ENCODE measurements around the gene RTN1.

DNA sequence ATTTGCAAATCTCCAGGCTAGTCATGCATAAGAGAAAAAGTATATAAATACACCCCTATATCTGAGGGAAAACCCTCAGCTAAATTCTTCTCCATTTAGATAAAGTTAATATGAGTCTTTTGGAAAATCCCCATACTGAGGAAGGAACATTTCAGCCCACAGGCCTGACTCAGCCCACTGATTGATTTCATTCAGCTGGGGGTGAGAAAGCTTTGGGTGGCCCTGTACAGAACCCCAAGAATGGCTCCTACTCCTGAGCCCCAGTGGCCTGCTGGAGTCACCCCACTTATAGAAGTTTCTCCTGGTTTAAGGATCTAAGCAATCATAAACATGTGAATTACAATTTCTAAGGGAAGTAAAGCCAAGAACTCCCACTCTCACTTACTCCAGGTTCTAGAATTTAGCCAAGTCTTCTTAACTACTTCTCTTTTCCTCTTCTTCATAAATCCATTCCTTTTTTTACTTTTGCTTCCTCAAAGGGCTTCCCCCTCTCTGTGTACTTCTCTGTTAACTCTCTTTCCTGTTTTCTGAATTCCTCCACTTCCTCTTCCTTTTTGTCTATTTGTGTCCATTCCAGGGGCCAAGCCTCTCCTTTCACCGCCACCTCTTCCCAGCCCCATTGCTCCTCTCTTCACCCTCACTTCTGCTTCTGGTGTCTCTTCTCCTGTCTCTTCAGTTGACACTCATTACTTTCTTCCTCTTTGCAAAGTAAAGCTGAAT is 21.0 kb downstream of the RTN1 start:
- TF ChIP-seq, protein P1, sequence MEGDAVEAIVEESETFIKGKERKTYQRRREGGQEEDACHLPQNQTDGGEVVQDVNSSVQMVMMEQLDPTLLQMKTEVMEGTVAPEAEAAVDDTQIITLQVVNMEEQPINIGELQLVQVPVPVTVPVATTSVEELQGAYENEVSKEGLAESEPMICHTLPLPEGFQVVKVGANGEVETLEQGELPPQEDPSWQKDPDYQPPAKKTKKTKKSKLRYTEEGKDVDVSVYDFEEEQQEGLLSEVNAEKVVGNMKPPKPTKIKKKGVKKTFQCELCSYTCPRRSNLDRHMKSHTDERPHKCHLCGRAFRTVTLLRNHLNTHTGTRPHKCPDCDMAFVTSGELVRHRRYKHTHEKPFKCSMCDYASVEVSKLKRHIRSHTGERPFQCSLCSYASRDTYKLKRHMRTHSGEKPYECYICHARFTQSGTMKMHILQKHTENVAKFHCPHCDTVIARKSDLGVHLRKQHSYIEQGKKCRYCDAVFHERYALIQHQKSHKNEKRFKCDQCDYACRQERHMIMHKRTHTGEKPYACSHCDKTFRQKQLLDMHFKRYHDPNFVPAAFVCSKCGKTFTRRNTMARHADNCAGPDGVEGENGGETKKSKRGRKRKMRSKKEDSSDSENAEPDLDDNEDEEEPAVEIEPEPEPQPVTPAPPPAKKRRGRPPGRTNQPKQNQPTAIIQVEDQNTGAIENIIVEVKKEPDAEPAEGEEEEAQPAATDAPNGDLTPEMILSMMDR (IDR thresholded peaks at IDR 0.05): no peak
- TF ChIP-seq POLR2A (IDR thresholded peaks at IDR 0.05): no peak
